NOMO-1 treated with DMSO at 0.1 percent for 48 hours (cell line): ENCODE results near the gene MBOAT1.
"Not testable (repeated sequence)": the region's sequence is repeated elsewhere in the genome, so short reads cannot be mapped to it uniquely, and the experiment has no call there.

Experiments
- DNase-seq: peaks from one replicate; lab custom pipeline; 2025; ENCODE audit not compliant: unreplicated experiment; lab: John Stamatoyannopoulos, UW

The MBOAT1 gene, protein sequence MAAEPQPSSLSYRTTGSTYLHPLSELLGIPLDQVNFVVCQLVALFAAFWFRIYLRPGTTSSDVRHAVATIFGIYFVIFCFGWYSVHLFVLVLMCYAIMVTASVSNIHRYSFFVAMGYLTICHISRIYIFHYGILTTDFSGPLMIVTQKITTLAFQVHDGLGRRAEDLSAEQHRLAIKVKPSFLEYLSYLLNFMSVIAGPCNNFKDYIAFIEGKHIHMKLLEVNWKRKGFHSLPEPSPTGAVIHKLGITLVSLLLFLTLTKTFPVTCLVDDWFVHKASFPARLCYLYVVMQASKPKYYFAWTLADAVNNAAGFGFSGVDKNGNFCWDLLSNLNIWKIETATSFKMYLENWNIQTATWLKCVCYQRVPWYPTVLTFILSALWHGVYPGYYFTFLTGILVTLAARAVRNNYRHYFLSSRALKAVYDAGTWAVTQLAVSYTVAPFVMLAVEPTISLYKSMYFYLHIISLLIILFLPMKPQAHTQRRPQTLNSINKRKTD

DNA sequence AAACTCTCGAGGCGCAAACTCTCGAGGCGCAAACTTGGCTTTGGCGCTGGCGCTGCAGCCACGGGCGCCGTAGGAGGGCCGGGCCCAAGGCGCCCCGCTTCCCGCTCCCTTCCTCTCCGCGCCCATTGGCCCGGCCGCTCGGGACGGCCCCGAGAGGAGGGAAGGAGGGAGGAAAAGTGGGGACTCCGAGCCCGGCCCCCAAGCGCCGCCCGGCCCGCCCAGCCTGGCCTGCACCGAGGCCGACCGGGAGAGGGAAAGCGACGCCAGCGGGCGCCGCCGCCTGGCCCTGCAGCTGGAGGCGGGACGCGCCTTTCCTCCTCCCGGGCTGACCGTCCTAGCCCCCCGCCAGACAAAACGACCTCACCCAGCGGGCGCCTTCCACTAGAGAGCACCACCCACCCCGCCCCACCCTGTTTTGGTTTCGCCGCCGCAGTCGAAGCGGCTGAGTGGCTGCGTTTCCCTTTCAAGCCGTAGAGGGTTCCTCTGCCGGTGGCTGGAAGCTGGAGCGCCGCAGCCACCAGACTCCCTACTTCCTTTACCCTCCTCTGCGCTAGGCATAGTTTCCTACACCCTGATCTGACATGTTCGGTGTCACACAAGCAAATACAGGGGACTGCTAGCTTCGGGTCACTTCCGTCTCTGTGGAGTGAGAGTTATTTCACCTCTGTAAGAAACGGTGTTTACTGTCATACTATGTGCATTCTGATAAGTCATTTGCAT, at the start of gene MBOAT1:
Gene MBOAT1 (minus strand): TSS at position 78 of the 720 bp plus-strand sequence. CDS start 235 bp downstream, outside the sequence.
- peak; percentile 89 for DNase-seq

DNA sequence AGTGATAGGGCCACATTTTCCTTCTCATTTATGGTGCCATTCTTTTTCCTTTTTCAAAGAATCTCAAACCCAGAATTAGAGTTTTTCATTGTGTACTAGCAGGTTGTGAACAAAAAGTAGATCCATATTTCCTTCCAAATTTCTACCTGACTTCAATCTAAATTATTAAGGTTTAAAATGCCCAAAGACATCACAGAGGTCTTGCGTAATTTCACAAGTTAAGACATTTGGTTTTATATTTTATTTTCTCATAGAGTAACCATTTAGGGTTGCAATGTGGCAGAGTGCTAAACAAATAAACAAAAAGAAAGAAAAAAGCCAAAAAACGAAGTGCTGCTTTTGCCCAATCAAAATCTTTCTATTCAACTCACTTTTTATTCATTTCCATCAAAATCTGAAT, 49.4 kb upstream of the MBOAT1 start:
- no peak for DNase-seq

DNA sequence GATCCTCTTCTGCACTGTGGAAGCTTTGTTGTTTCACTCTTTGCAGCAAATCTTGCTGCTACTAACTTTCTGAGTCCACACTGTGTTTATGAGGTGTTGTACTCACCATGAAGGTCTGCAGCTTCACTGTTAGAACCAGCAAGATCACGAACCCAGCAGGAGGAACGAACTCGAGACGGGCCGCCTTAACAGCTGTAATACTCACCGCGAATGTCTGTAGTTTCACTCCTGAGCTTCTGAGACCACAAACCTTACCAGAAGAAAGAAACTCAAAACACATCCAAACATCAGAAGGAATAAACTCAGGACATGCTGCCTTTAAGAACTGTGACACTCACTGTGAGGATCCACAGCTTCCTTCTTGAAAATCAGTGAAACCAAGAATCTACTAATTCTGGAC, 48.1 kb upstream of the MBOAT1 start:
- no peak for DNase-seq

DNA sequence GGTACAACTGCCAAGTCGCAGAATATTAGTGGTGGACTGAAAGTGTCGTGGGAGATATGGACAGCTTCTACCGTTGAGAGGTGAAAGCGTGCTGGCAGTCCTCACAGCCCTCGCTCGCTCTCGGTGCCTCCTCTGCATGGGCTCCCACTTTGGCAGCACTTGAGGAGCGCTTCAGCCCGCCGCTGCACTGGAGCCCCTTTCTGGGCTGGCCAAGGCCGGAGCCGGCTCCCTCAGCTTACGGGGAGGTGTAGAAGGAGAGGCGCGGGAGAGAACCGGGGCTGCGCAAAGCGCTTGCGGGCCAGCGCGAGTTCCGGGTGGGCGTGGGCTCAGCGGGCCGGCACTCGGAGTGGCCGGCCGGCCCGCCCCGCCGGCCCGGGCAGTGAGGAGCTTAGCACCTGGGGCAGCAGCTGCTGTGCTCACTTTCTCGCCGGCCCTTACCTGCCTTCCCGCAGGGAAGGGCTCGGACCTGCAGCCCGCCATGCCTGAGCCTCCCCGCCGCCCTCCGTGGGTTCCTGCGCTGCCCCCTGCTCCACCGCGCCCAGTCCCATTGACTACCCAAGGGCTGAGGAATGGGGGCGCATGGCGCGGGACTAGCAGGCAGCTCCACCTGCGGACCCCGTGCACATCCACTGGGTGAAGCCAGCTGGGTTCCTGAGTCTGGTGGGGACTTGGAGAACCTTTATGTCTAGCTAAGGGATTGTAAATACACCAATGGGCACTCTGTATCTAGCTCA, 47.2 kb upstream of the MBOAT1 start:
- no peak for DNase-seq

DNA sequence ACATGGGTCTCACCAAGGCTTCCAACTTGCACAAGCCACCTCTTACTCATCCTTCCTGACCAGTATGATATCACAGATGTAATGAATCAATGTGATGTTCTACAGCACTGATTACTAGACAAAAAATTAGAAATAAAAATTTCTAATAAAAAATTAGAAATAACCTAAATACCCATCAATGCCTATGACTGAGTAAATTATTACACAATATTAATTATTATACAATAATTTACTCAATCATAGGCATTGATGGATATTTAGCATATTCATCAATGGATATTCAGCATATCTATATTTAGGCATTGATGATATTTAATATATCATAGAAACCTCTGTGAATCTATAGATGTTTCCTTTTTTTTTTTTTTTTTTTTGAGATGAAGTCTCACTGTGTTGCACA, 43.2 kb upstream of the MBOAT1 start:
- no peak for DNase-seq

DNA sequence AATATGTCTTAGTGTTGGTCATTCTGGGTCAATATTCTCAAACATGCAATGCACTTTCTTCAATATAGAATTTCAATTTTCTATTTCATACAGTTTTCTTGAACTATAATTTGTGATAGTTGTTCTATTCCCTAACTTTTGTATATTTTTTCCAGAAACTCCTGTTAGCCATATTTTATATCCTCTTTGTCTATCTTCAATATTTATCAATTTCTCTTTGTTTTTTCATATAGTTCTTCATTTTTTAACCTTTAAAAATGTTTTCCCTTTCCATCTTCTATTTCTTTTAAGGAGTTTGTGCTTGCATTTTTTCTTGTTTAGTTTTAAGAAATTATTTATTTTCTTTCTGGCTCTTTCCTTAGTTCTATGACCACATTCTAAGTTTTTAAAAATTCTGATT, 42.0 kb upstream of the MBOAT1 start:
- no peak for DNase-seq

DNA sequence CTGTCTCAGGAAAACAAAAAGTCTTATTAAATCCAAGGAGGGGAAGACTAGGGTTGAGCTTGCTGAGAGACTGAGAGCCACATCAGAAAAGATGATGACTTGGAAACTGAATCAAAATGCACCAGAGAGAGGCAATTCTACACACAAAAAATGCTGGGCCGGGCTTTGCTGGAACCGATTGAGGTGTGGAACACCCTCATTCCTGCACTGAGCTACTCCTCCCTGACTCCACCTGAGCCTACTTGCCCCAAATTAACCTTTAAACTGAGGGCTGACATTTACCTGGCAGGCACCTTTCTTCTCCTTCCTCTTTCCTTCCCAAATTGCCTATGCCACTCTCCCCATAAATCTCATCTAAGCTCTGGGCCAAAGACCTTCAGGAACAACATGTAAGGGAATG, 40.8 kb upstream of the MBOAT1 start:
- no peak for DNase-seq

DNA sequence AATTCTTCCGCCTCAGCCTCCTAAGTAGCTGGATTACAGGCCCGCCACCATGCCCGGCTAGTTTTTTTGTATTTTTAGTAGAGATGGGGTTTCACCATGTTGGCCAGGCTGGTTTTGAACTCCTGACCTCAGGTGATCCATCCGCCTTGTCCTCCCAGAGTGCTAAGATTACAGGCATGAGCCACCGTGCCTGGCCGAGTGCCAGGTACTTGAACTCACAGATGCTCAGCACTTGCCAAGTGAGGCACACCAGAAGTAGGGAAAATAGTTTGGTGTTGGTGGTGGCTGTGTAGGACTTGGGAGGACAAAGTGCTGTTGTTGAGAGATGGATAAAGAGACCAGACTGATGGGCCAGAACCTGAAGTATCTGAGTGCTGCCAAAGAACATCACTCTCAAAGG, 40.0 kb upstream of the MBOAT1 start:
- no peak for DNase-seq

DNA sequence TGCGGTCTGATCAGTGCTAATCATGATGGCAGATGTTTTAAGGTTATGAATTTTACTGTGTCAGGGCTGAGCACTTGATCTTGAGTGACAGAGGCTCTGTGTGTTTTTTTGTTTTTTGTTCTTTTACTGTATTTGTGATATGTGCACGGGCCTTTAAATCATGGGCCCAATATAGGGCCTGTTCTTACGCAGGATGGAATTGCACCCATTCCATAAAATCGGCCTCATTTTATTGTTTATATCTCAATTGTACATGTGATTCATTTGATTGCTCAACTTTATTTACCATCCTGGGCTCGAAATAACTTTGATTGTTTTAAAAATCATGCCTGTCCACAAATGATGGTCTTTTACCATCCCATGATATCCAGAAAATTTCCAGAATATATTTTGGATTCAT, 39.3 kb upstream of the MBOAT1 start:
- no peak for DNase-seq

DNA sequence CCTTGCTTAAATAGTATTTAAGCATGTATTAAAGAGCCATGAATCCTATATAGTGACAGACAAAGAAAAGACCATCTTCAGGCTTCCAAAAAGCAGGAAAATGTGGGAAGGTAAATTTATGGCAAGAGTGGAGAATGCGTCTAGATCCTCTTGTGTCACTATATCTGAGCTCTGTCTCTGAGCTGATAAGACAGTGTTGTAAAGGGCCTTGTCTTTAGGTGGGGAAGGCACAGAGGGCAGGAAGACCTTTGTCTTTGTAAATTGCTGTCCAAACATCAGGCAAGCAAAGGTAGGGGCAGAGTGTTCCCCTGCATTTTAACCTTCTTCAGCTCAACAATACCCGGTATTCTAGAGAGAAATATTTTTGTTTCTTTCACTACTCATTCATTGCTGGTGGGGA, 33.9 kb upstream of the MBOAT1 start:
- no peak for DNase-seq

DNA sequence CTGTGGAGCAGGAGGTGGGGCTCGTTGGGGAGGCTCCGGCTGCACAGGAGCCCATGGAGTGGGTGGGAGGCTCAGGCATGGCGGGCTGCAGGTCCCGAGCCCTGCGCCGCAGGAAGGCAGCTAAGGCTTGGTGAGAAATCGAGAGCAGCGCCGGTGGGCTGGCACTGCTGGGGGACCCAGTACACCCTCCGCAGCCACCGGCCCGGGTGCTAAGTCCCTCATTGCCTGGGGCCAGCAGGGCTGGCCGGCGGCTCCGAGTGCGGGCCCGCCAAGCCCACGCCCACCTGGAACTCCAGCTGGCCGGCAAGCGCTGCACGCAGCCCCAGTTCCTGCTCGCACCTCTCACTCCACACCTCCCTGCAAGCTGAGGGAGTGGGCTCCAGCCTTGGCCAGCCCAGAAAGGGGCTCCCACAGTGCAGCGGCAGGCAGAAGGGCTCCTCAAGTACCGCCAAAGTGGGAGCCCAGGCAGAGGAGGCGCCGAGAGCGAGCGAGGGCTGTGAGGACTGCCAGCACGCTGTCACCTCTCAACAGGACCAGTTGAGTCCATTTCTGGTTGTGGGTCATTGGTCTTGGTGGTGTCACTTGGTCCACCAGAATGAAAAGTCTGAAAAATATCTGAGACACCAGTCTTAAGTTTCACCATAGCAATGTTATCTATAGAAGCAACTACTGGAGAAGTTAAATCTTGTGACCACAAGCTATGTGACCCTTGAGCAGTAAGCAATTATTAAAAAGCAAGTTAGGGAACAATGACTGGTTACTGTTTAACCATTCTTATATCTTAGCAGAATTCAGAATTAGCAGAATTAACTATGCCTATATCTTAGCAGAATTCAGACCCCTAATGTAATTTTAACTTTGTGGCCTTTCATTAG, 32.8 kb upstream of the MBOAT1 start:
- DNase-seq: not testable (repeated sequence)

DNA sequence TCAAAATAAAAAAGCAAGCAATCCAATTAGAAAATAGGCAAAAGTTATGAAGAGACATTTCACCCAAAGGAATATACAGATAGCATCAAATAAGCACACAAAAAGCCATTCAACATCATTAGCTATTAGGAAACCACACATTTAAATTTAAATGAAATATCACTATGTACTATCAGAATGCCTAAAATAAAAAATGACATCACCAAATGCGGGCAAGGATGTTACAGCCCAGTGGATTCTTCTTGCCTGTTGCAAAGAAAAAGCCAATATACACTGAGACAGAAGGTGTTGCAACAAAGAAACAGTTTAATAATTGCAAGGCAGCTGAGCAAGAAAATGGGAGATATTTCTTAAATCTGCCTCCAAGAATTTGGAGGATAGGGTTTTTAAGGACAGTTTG, 31.0 kb upstream of the MBOAT1 start:
- DNase-seq: no peak

DNA sequence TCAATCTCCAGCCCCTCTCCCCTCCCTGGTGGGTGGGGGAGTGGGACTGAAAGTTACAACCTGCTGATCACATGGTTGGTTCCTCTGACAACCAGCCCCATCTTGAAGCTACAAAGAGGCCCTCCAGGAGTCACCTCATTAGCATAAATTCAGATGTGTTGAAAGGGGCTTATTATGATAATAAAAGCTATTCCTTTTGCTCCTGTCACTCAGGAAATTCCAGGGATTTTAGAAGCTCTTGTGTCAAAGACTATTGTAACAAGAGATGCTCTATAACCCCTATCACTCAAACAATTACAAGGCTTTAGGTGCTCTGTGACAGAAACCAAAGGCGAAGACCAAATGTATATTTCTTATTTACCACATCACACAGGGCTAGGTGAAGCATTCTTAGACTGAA, 30.1 kb upstream of the MBOAT1 start:
- DNase-seq: no peak

DNA sequence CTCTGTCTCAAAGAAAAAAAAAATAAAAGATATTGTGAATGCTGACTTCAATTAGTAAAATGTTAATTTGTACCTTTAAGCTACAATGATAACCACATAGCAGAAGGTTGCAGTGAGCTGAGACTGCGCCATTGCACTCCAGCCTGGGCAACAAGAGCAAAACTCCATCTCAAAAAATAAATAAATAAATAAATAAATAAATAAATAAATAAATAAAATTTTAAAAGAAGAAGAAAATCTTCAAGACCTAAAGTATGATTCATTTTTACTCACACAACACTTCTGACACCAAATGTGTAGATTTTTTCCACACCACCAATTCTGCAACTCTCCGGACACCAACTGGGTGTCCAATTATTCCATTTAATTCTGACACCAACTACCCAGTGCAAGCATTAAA, 28.8 kb upstream of the MBOAT1 start:
- no peak for DNase-seq

DNA sequence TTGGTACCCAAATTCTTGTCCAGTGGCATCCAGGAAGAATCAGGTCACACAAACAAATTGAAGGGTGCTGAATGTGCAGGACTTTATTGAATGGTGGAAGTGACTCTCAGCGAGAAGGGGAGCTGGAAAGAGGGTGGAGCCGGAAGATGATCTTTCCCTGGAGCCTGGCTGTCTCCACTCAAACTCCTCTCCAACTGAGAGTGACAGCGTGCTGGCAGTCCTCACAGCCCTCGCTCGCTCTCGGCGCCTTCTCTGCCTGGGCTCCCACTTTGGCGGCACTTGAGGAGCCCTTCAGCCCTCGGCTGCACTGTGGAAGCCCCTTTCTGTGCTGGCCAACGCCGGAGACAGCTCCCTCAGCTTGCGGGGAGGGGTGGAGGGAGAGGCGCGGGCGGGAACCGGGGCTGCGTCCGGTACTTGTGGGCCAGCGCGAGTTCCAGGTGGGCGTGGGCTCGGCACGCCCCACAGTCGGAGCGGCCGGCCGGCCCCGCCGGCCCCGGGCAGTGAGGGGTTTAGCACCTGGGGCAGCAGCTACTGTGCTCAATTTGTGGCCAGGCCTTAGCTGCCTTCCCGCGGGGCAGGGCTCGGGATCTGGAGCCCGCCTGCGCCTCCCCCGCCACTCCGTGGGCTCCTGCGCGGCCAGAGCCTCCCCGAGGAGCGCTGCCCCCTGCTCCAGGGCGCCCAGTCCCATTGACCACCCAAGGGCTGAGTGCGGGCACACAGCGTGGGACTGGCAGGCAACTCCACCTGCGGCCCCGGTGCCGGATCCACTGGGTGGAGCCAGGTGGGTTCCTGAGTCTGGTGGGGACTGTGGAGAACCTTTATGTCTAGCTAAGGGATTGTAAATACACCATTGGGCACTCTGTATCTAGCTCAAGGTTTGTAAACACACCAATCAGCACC, 26.7 kb upstream of the MBOAT1 start:
- no peak for DNase-seq

DNA sequence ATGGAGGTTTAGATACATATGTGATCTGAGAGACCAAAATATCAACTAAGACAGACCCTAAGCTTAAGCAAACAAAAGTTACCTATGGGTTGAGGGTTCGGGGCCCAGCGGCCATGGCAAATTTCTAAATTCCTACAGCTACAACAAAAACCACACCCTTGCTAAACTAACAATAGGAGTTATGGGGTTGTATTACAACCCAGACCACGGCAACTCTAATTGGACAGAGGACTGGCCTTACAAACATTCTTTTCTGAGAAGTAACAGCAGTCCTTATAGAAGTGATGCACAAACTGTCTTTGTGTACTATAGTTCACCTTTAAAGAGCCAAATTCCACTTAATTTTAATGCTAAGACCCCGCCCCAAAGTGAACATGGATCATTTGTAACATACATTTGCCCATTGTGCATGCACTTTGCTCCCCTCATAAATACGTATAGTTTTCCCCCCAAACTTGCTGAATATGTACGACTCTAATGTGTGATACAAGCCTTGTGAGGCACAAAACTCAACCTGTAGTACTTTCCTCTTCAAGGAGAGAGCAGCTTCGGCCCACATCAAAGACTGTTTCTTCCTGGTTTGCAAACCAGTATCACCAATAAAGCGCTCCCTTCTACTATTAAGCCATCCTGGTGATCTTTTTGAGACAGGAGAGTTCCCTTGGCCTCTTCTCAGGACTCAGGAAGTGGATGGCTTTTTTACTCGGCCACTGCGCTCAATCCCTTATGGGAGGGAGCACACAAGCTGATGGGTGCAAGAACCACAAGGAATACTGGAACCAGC, 25.6 kb upstream of the MBOAT1 start:
- no peak for DNase-seq

DNA sequence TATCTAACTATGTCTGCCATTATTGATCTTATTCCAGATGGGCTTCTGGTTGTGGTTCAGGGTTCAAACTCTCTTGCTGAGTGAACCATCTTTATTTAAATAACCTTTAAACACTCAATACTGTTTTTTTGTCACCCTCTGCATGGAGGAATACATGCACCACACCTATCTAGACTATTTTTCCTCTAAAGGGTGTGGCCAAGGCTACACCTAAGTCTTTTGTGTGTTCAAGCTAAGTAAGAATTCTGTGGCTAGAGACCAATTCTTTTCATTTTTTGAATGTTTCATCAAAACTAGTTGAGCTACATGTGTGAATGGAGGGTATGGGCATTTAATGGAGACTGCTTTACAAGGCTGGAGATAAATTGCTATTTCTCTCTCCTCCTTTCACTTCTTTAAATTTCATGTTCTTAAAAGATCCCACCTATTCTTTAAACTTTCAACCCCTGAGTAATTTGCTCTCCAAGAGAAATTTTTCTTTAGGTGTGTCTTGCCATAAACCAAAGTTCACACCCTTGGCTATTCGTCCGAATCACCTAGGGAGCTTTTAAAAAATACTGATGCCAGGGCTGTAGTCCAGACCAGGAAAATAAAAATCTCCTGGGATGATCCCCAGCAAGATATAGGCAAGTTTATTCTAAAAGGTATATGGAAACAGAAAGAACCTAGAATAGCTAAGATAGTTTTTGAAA, 24.8 kb upstream of the MBOAT1 start:
- DNase-seq: no peak

DNA sequence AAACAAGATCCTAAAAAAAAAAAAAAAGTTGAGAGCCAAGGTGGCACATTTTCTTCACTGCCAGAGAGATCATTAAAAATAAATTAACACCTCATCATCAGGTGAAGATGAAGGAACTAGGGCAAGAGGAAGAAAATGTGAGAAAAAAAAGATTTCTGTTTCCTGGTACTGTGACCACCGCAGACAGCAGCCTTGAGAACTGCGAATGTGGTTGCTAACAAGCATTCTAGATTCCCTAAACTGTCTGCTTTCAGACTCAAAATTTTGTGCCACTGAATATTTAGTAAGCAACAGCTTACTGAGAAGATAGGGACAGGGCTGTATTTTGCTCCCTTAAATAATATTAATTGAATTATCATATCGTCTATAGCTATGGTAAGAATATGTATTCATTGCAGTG, 24.1 kb upstream of the MBOAT1 start:
- DNase-seq: no peak
